ENCODE results near the gene TADA2A. TPM values are rescaled to one million over a fixed set of nuclear protein-coding genes. Genes with fewer than 3 reads are reported as not detected.

TADA2A gene
- total RNA-seq, 1 donor, result 15.5 TPM

DNA sequence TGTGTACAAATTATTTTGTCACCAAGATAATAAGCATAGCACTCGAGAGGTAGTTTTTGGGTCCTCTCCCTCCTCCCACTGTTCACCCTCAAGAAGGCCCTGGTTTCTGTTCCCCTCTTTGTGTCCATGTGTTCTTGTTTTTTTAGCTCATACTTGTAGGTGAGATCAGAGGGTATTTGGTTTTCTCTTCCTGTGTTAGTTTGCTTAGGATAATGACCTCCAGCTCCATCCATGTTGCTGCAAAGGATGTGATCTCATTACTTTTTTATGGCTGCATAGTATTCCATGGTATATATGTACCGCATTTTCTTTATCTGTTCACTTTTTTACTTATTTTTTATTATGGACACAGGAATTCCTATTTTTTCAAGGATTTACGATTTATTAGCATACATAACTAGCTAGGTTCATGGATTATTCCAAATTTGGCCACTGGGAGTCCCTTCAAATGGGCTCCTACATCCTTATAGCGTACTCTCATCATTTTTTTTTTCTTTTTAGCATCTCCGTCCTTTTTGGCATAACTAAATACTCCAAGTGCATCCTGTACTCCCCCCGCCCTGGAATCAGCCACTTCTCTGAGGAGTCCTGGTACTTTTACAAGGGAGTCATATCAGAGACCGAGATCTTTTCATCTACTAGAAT, 7.3 kb downstream of the TADA2A start:
- no peak for DNase-seq (ENCODE audit: low read depth)
- H3K4me3 ChIP-seq (ENCODE audit: low read depth, low read length), result no peak overlapping the region
- TF ChIP-seq, protein P1, sequence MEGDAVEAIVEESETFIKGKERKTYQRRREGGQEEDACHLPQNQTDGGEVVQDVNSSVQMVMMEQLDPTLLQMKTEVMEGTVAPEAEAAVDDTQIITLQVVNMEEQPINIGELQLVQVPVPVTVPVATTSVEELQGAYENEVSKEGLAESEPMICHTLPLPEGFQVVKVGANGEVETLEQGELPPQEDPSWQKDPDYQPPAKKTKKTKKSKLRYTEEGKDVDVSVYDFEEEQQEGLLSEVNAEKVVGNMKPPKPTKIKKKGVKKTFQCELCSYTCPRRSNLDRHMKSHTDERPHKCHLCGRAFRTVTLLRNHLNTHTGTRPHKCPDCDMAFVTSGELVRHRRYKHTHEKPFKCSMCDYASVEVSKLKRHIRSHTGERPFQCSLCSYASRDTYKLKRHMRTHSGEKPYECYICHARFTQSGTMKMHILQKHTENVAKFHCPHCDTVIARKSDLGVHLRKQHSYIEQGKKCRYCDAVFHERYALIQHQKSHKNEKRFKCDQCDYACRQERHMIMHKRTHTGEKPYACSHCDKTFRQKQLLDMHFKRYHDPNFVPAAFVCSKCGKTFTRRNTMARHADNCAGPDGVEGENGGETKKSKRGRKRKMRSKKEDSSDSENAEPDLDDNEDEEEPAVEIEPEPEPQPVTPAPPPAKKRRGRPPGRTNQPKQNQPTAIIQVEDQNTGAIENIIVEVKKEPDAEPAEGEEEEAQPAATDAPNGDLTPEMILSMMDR (IDR thresholded peaks at IDR 0.05; ENCODE audit: insufficient read depth, low read depth, low read length), result peak; percentile 41

DNA sequence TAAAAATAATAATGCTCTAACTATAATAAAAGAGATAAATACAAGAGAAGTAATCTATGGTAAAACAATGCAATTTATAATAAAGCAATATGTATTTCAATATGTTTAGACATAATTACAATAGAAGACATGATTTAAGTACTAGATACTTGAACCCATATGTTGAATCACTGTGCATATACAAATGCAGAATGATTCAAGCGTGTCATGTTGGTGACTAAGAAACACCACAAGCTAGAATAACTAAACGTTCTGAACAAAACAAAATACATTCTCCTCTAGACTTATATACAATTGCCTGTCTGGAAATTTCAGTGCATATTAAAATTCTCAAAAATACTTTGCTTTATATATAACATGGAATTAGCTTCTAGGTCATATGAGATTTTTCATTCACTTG, 11.2 kb downstream of the TADA2A start:
- TF ChIP-seq, protein P1 (IDR thresholded peaks at IDR 0.05; ENCODE audit: insufficient read depth, low read depth, low read length), result no peak
- DNase-seq (ENCODE audit: low read depth), result no peak
- no peak overlapping the region for H3K4me3 ChIP-seq (ENCODE audit: low read depth, low read length)

DNA sequence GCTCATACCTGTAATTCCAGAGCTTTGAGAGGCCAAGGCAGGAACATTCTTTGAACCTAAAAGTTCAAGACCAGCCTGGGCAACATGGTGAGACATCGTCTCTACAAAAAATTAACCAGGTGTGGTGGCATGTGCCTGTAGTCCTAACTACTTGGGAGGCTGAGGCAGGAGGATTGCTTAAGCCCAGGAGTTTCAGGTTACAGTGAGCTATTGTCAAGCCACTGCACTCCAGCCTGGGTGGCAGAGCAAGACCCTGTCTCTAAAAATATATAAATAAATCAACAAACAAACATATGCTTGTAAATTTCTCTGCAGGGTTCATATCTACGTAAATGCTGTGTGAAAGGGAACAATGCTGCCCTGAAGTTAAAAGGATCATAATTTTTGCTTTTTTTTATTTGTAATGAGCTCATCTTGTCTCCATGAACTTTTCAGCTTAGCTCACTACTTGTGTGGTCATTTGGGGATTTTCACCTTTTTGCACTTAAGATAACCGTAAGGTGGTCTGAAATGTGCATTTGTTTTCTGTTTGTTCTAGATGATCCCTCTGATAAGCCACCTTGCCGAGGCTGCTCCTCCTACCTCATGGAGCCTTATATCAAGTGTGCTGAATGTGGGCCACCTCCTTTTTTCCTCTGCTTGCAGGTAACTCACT, 16.4 kb downstream of the TADA2A start:
- DNase-seq (ENCODE audit: low read depth), result no peak
- TF ChIP-seq, protein P1 (IDR thresholded peaks at IDR 0.05; ENCODE audit: insufficient read depth, low read depth, low read length), result no peak
- no peak overlapping the region for H3K4me3 ChIP-seq (ENCODE audit: low read depth, low read length)

DNA sequence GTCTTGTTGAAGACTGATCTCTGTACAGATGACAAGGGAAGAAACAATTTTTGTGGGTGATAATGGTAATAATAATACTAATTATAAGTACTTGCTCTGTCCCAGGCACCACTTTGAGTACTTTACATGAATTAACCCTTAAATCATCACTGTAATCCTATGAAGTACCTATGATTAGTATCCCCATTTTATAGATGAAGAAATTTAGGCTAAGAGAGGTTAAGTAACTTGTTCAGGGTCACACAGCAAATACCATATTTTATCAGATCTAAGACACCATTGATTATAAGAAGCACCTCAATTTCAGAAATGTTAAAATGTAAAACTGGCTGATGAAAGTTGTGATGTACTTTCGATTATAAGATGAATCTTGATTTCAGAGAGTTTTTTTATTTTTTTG, 18.6 kb downstream of the TADA2A start:
- TF ChIP-seq, protein P1 (IDR thresholded peaks at IDR 0.05; ENCODE audit: insufficient read depth, low read depth, low read length), result no peak
- H3K4me3 ChIP-seq (ENCODE audit: low read depth, low read length), result no peak overlapping the region
- no peak for DNase-seq (ENCODE audit: low read depth)

DNA sequence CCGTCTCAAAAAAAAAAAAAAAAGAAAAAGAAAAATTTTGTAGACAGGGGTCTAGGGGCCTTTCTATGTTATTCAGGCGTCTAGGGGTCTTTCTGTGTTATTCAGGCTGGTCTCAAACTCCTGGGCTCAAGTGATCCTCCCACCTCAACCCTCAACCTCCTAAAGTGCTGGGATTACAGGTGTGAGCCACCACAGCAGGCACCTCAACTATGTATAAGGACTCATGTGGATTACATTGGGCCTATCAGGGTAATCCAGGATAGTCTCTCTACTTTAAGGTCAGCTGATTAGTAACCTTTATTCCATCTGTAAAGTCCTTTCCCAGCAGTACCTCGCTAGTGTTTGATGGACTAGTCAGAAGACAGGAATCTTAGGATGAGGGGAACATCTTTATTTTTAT, 22.4 kb downstream of the TADA2A start:
- DNase-seq (ENCODE audit: low read depth), result no peak
- no peak overlapping the region for H3K4me3 ChIP-seq (ENCODE audit: low read depth, low read length)
- TF ChIP-seq, protein P1 (IDR thresholded peaks at IDR 0.05; ENCODE audit: insufficient read depth, low read depth, low read length), result no peak

DNA sequence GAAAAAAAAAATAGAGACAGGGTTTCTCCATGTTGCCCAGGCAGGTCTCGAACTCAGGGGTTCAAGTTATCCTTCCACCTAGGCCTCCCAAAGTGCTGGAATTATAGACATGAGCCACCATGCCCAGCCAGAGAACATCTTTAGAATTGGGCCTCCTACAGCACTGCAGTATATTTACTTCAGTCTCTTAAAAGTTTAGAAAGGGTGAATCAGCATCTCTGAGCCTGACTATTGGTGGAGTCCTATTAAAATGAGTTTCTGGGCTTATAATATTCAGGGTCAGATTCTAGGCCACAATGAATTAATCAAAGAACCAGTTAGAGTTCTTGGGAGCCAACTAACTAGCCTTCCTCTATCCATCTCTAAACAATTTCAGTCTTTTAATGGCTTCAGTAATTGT, 22.8 kb downstream of the TADA2A start:
- DNase-seq (ENCODE audit: low read depth), result no peak
- TF ChIP-seq, protein P1 (IDR thresholded peaks at IDR 0.05; ENCODE audit: insufficient read depth, low read depth, low read length), result no peak
- no peak overlapping the region for H3K4me3 ChIP-seq (ENCODE audit: low read depth, low read length)
